GM18498 (cell line): Measurements from ENCODE around the gene COL26A1.
"Not testable (repeated sequence)": the region's sequence is repeated elsewhere in the genome, so short reads cannot be mapped to it uniquely, and the experiment has no call there.

Source experiments
- ATAC-seq: cut with Tn5 transposase; IDR thresholded peaks from one replicate; pipeline ENCODE4 v1.9.1; 2021; ENCODE audit warnings: mild to moderate bottlenecking, moderate library complexity; ENCODE audit not compliant: unreplicated experiment

The COL26A1 gene

GRCh38 chr7:101488826-101489572, 126.3 kb downstream of the COL26A1 start:
- ATAC-seq: no peak

GRCh38 chr7:101490439-101490838, 127.8 kb downstream of the COL26A1 start:
- not testable (repeated sequence) for ATAC-seq

GRCh38 chr7:101491442-101491841, 128.8 kb downstream of the COL26A1 start:
- not testable (repeated sequence) for ATAC-seq

- ATAC-seq: no peak
Observed at GRCh38 chr7:101494602-101495329, 132.1 kb downstream of the COL26A1 start.

- no peak for ATAC-seq
Observed at GRCh38 chr7:101496017-101496416, 133.3 kb downstream of the COL26A1 start.

- ATAC-seq: no peak
Observed at GRCh38 chr7:101501351-101501750, 138.7 kb downstream of the COL26A1 start.

- no peak for ATAC-seq
Observed at GRCh38 chr7:101502466-101503098, 139.9 kb downstream of the COL26A1 start.

- not testable (repeated sequence) for ATAC-seq
Observed at GRCh38 chr7:101505510-101505909, 142.8 kb downstream of the COL26A1 start.

GRCh38 chr7:101506531-101506930, 143.9 kb downstream of the COL26A1 start:
- no peak for ATAC-seq

- no peak for ATAC-seq
Observed at GRCh38 chr7:101507327-101507726, 144.7 kb downstream of the COL26A1 start.

- ATAC-seq: no peak
Observed at GRCh38 chr7:101507791-101508252, 145.1 kb downstream of the COL26A1 start.

- no peak for ATAC-seq
Observed at GRCh38 chr7:101510297-101510696, 147.6 kb downstream of the COL26A1 start.

GRCh38 chr7:101511965-101512364, 149.3 kb downstream of the COL26A1 start:
- no peak for ATAC-seq

- no peak for ATAC-seq
Observed at GRCh38 chr7:101516851-101517250, 154.2 kb downstream of the COL26A1 start.

GRCh38 chr7:101517304-101517703, 154.6 kb downstream of the COL26A1 start:
- ATAC-seq: no peak

- ATAC-seq: no peak
Observed at GRCh38 chr7:101518336-101518735, 155.7 kb downstream of the COL26A1 start.

GRCh38 chr7:101519324-101520023, 156.8 kb downstream of the COL26A1 start:
- ATAC-seq: no peak

- no peak for ATAC-seq
Observed at GRCh38 chr7:101521430-101521925, 158.8 kb downstream of the COL26A1 start.

GRCh38 chr7:101522021-101522420, 159.3 kb downstream of the COL26A1 start:
- no peak for ATAC-seq

- no peak for ATAC-seq
Observed at GRCh38 chr7:101527844-101528667, 165.4 kb downstream of the COL26A1 start.
